Hepatocyte (in vitro differentiated cells): ENCODE measurements around the gene WFDC1. TPM values are rescaled to one million over a fixed set of nuclear protein-coding genes. Genes with fewer than 3 reads are reported as not detected.

ENCODE experiments used
- DNase-seq: peaks from one replicate; pipeline ENCODE4 v3.0.0-alpha.2; 2016; ENCODE audit warnings: low spot score
- H2AFZ ChIP-seq: fragments of 200-600 bp; sonication (generic); 2 replicates; pipeline ENCODE4 v1.6.0; 2016; ENCODE audit warnings: antibody characterized with exemption, mild to moderate bottlenecking
- H3K27ac ChIP-seq: fragments of 200-600 bp; sonication (generic); 2 replicates; pipeline ENCODE4 v1.5.1; 2016; ENCODE audit warnings: mild to moderate bottlenecking
- H3K27me3 ChIP-seq: fragments of 200-600 bp; sonication (generic); 2 replicates; pipeline ENCODE4 v1.6.1; 2016
- H3K36me3 ChIP-seq: fragments of 200-600 bp; sonication (generic); replicated peaks from 2 replicates; pipeline ENCODE4 v1.5.1; 2016; ENCODE audit warnings: low read depth; ENCODE audit not compliant: insufficient read depth
- H3K4me1 ChIP-seq: fragments of 200-600 bp; sonication (generic); 2 replicates; pipeline ENCODE4 v1.5.1; 2016; ENCODE audit warnings: mild to moderate bottlenecking, moderate library complexity; ENCODE audit not compliant: insufficient read depth
- H3K4me2 ChIP-seq: fragments of 200-600 bp; sonication (generic); 2 replicates; pipeline ENCODE4 v1.6.0; 2016
- H3K4me3 ChIP-seq: fragments of 200-600 bp; sonication (generic); 2 replicates; pipeline ENCODE4 v1.5.1; 2016; ENCODE audit warnings: mild to moderate bottlenecking
- H3K79me2 ChIP-seq: fragments of 200-600 bp; sonication (generic); 2 replicates; pipeline ENCODE4 v1.6.0; 2017; ENCODE audit warnings: mild to moderate bottlenecking
- H3K9me2 ChIP-seq: fragments of 200-600 bp; sonication (generic); replicated peaks from 2 replicates; pipeline ENCODE4 v1.6.0; 2017; ENCODE audit warnings: mild to moderate bottlenecking; ENCODE audit not compliant: insufficient read depth
- H3K9me3 ChIP-seq: fragments of 200-600 bp; sonication (generic); 2 replicates; pipeline ENCODE4 v1.5.1; 2016; ENCODE audit warnings: low read depth, mild to moderate bottlenecking
- H4K20me1 ChIP-seq: fragments of 200-600 bp; sonication (generic); 2 replicates; pipeline ENCODE4 v1.6.0; 2016; ENCODE audit warnings: mild to moderate bottlenecking; ENCODE audit not compliant: insufficient read depth, poor library complexity, severe bottlenecking
- CTCF ChIP-seq: fragments of 200-600 bp; sonication (generic); IDR thresholded peaks from 2 replicates; pipeline ENCODE4 v1.5.1; 2016; ENCODE audit warnings: antibody characterized with exemption, mild to moderate bottlenecking; ENCODE audit not compliant: poor library complexity
- EZH2 ChIP-seq: fragments of 200-600 bp; sonication (generic); IDR thresholded peaks from 2 replicates; pipeline ENCODE4 v1.6.1; 2016; ENCODE audit warnings: antibody characterized with exemption, mild to moderate bottlenecking, borderline replicate concordance
- EZH2phosphoT487 ChIP-seq: fragments of 200-600 bp; sonication (generic); IDR thresholded peaks from one replicate; pipeline ENCODE4 v1.6.1; 2018; ENCODE audit warnings: antibody characterized with exemption, mild to moderate bottlenecking, low read depth, moderate library complexity; ENCODE audit not compliant: unreplicated experiment, severe bottlenecking
- WGBS: methylation state at CpG from one replicate; pipeline ENCODE4 v1.1.6; 2016; ENCODE audit warnings: low lambda C conversion rate; ENCODE audit errors: missing lambda C conversion rate; 5-methylcytosine and 5-hydroxymethylcytosine counted together
- polyA plus RNA-seq: library from polyadenylated mRNA; unstranded; fragments of >200 nt; fragmentation: Nextera tagmentation; extraction: Ambion mirVana; gene quantifications from 2 replicates; pipeline ENCODE4 v1.2.1, GENCODE V29; 2016
- total RNA-seq: library from RNA; depleted of rRNA; stranded (reverse); fragments of >200 nt; gene quantifications from 2 replicates; pipeline ENCODE4 v1.2.3, GENCODE V29; 2014

WFDC1 gene
- total and polyA plus RNA-seq, 2 experiments from 2014 or later, result 12.9 to 16.9 TPM

DNA sequence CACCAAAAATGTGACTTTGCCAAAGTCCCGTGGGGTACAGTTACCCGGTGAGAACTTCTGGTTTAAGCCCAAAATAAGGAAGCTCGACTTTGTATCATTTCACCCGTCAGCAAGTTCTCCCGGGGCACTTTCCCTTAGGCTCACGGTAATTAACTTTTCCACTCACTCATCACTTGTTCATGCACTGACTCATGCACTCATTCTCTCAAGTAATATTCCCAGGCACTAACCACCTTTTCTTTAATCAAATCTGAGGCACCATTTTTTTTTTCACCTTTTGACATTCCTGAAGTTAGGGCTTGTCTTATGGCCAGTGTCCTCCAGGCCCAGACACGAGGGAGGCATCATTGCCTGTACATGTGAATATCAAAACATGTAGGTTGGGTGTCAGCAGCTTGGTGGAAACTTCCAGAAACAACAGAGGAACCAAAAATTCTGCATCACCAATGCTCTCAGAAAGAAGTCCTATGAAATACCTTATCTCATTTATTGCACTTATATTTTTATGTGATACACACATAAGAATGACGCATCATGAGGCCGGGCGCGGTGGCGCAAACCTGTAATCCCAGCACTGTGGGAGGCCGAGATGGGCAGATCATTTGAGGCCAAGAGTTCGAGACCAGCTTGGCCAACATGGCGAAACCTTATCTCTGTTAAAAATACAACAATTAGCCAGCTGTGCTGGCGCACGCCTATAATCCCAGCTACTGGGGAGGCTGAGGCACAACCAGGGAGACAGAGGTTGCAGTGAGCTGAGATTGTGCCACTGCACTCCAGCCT lies 37.5 kb downstream of the WFDC1 start:
- TF ChIP-seq CTCF (no peak), EZH2phosphoT487 (no peak), EZH2 (no peak)
- no peak for DNase-seq
- Histone ChIP-seq H4K20me1 (no peaks in the 10 kb centered on the region), H3K9me2 (no peaks in the 10 kb centered on the region), H2AFZ (no peak overlapping the region), H3K27ac (no peak overlapping the region), H3K9me3 (no peaks in the 10 kb centered on the region), H3K4me1 (no peaks in the 10 kb centered on the region), H3K4me2 (no peak overlapping the region), H3K79me2 (no peaks in the 10 kb centered on the region), H3K36me3 (no peaks in the 10 kb centered on the region), H3K4me3 (no peak overlapping the region), H3K27me3 (no peaks in the 10 kb centered on the region)
- 88% methylated on average over 17 of the region's 17 CpGs for WGBS

- H3K27me3 ChIP-seq, result no peaks in the 10 kb centered on the region
- no peaks in the 10 kb centered on the region for H3K36me3 ChIP-seq
- H3K4me2 ChIP-seq, result no peak overlapping the region
- no peaks in the 10 kb centered on the region for H3K79me2 ChIP-seq
- DNase-seq, result no peak
- no peaks in the 10 kb centered on the region for H3K4me1 ChIP-seq
- no peaks in the 10 kb centered on the region for H4K20me1 ChIP-seq
- no peak overlapping the region for H3K4me3 ChIP-seq
- no peak overlapping the region for H3K27ac ChIP-seq
- WGBS, result 60% methylated on average over 10 of the region's 10 CpGs
- H2AFZ ChIP-seq, result no peak overlapping the region
- TF ChIP-seq EZH2phosphoT487, result no peak
- TF ChIP-seq EZH2, result no peak
- TF ChIP-seq CTCF, result no peak
- no peaks in the 10 kb centered on the region for H3K9me3 ChIP-seq
- no peaks in the 10 kb centered on the region for H3K9me2 ChIP-seq
Measured at GRCh38 chr16:84332975-84333684, 38.5 kb downstream of the WFDC1 start.

DNA sequence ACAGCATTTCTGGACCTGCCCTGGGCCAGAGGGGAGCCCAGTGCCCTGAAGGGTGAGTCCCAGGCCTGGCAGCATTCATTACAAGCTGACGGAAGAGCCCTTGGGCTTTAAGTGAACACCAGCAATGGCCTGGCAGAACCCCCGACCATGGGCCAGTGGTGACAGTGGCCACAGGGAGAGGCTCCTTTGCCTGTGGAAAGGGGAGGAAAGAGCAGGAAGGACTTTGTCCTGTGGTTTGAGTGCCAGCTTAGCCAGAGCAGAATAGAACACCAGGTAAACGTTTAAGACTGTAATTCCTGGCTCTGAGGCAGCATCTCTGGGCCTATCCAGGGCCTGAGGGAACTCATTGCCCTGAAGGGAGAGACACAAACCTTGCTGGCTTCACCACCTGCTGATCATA lies 39.4 kb downstream of the WFDC1 start:
- Histone ChIP-seq H3K9me2 (no peaks in the 10 kb centered on the region), H3K27me3 (no peaks in the 10 kb centered on the region), H3K79me2 (no peaks in the 10 kb centered on the region), H2AFZ (no peak overlapping the region), H3K4me3 (no peak overlapping the region), H3K4me1 (no peaks in the 10 kb centered on the region), H4K20me1 (no peaks in the 10 kb centered on the region), H3K4me2 (no peak overlapping the region), H3K9me3 (no peaks in the 10 kb centered on the region), H3K27ac (no peak overlapping the region), H3K36me3 (no peaks in the 10 kb centered on the region)
- TF ChIP-seq CTCF, result no peak
- TF ChIP-seq EZH2phosphoT487, result no peak
- TF ChIP-seq EZH2, result no peak
- WGBS, result 74% methylated on average over 3 of the region's 3 CpGs
- DNase-seq, result no peak
